ENCODE results near the gene SSNA1. TPM values are rescaled to one million over a fixed set of nuclear protein-coding genes. Genes with fewer than 3 reads are reported as not detected.

SSNA1 gene
- polyA plus RNA-seq, 2 donors: 104 TPM

DNA sequence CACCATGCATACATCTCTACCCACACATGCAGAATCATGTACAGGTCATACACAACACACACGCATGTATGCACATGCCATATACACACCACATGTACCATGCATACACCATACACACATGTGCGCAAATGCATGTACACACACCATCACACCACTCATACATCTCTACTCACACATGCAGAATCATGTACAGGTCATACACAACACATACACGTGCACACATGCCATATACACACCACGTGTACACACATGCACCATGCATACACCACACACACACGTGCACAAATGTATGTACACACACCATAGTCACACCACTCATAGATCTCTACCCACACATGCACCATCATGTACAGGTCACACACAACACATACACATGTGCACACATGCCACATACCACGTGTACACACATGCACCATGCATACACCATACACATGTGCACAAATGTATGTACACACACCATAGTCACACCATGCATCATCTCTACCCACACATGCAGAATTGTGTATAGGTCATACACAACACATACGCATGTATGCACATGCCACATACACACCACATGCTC, 35.6 kb upstream of the SSNA1 start:
- WGBS, 2 donors: 91% methylated on average over 7 of the region's 7 CpGs
- Histone ChIP-seq H3K4me3 (ENCODE audit: low read depth in 1 of 2, low read length in 2 of 2) (no peak overlapping the region), H3K4me1 (ENCODE audit: control insufficient read depth in 2 of 2, insufficient read depth in 2 of 2, low read length in 1 of 2) (peaks cover 0 to 7% of the 10 kb centered on the region in 2 donors), H3K9me3 (ENCODE audit: control insufficient read depth in 2 of 2, insufficient read depth in 1 of 2, low read depth in 1 of 2, low read length in 1 of 2) (peaks cover 0 to 7% of the 10 kb centered on the region in 2 donors), H3K36me3 (ENCODE audit: control insufficient read depth in 2 of 2, insufficient read depth in 2 of 2, low read length in 1 of 2) (no peaks in the 10 kb centered on the region), H3K27me3 (ENCODE audit: control insufficient read depth in 1 of 2, insufficient read depth in 2 of 2, low read length in 2 of 2) (peaks cover 0 to 11% of the 10 kb centered on the region in 2 donors), H3K27ac (ENCODE audit: low read depth in 2 of 2, low read length in 1 of 2) (no peak overlapping the region)

DNA sequence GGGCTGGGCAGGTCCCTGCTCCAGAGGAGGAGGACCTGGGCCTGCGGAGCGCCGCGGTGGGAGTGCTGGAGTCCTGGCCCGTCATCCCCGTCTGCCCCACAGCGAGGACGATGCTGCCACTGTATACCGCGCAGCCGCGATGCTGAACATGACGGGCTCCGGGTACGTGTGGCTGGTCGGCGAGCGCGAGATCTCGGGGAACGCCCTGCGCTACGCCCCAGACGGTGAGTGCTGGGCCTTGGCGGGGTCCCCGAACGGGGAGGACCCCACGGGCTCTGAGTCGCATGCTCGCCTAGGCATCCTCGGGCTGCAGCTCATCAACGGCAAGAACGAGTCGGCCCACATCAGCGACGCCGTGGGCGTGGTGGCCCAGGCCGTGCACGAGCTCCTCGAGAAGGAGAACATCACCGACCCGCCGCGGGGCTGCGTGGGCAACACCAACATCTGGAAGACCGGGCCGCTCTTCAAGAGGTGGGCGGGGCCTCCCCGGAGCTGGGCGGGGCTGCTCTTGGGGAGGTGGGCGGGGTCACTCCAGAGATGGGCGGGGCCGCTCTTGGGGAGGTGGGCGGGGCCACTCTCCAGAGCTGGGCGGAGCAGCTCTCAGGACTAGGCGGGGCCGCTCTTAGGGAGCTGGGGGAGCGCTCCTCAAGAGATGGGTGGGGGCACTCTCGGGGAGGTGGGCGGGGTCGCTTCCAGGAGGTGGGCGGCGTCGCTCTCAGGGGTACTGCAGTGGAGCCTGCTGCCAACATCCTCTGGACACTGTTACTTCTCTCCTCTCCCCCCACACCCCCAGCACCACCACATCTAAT, 31.7 kb upstream of the SSNA1 start:
- H3K4me3 ChIP-seq (ENCODE audit: low read depth in 1 of 2, low read length in 2 of 2): no peak overlapping the region
- H3K27me3 ChIP-seq (ENCODE audit: control insufficient read depth in 1 of 2, insufficient read depth in 2 of 2, low read length in 2 of 2): peaks cover 0 to 22% of the 10 kb centered on the region in 2 donors
- peaks cover 0 to 7% of the 10 kb centered on the region in 2 donors for H3K4me1 ChIP-seq (ENCODE audit: control insufficient read depth in 2 of 2, insufficient read depth in 2 of 2, low read length in 1 of 2)
- no peaks in the 10 kb centered on the region for H3K36me3 ChIP-seq (ENCODE audit: control insufficient read depth in 2 of 2, insufficient read depth in 2 of 2, low read length in 1 of 2)
- no peak overlapping the region for H3K27ac ChIP-seq (ENCODE audit: low read depth in 2 of 2, low read length in 1 of 2)
- H3K9me3 ChIP-seq (ENCODE audit: control insufficient read depth in 2 of 2, insufficient read depth in 1 of 2, low read depth in 1 of 2, low read length in 1 of 2): peaks cover 0 to 7% of the 10 kb centered on the region in 2 donors
- WGBS, 2 donors: 3 to 5% methylated on average over 64 to 65 of the region's 65 CpGs

- no peaks in the 10 kb centered on the region for H3K36me3 ChIP-seq (ENCODE audit: control insufficient read depth in 2 of 2, insufficient read depth in 2 of 2, low read length in 1 of 2)
- WGBS, 2 donors: 58 to 64% methylated on average over 19 of the region's 19 CpGs
- no peak overlapping the region for H3K27ac ChIP-seq (ENCODE audit: low read depth in 2 of 2, low read length in 1 of 2)
- no peak overlapping the region for H3K4me3 ChIP-seq (ENCODE audit: low read depth in 1 of 2, low read length in 2 of 2)
- peaks cover 0 to 26% of the 10 kb centered on the region in 2 donors for H3K27me3 ChIP-seq (ENCODE audit: control insufficient read depth in 1 of 2, insufficient read depth in 2 of 2, low read length in 2 of 2)
- H3K9me3 ChIP-seq (ENCODE audit: control insufficient read depth in 2 of 2, insufficient read depth in 1 of 2, low read depth in 1 of 2, low read length in 1 of 2): peaks cover 0 to 7% of the 10 kb centered on the region in 2 donors
- H3K4me1 ChIP-seq (ENCODE audit: control insufficient read depth in 2 of 2, insufficient read depth in 2 of 2, low read length in 1 of 2): peaks cover 2 to 7% of the 10 kb centered on the region in 2 donors
Measured at GRCh38 chr9:137157618-137158415, 30.7 kb upstream of the SSNA1 start.

- no peaks in the 10 kb centered on the region for H3K36me3 ChIP-seq (ENCODE audit: control insufficient read depth in 2 of 2, insufficient read depth in 2 of 2, low read length in 1 of 2)
- peaks cover 0 to 3% of the 10 kb centered on the region in 2 donors for H3K9me3 ChIP-seq (ENCODE audit: control insufficient read depth in 2 of 2, insufficient read depth in 1 of 2, low read depth in 1 of 2, low read length in 1 of 2)
- H3K27ac ChIP-seq (ENCODE audit: low read depth in 2 of 2, low read length in 1 of 2): no peak overlapping the region
- H3K4me3 ChIP-seq (ENCODE audit: low read depth in 1 of 2, low read length in 2 of 2): no peak overlapping the region
- H3K4me1 ChIP-seq (ENCODE audit: control insufficient read depth in 2 of 2, insufficient read depth in 2 of 2, low read length in 1 of 2): peaks cover 2 to 11% of the 10 kb centered on the region in 2 donors
- H3K27me3 ChIP-seq (ENCODE audit: control insufficient read depth in 1 of 2, insufficient read depth in 2 of 2, low read length in 2 of 2): peaks cover 0 to 29% of the 10 kb centered on the region in 2 donors
- 30 to 32% methylated on average over 4 of the region's 4 CpGs for WGBS, 2 donors
Measured at GRCh38 chr9:137158625-137159024, 29.9 kb upstream of the SSNA1 start.

GRCh38 chr9:137159105-137160053, 29.1 kb upstream of the SSNA1 start:
- Histone ChIP-seq H3K36me3 (ENCODE audit: control insufficient read depth in 2 of 2, insufficient read depth in 2 of 2, low read length in 1 of 2) (no peaks in the 10 kb centered on the region), H3K4me3 (ENCODE audit: low read depth in 1 of 2, low read length in 2 of 2) (no peak overlapping the region), H3K9me3 (ENCODE audit: control insufficient read depth in 2 of 2, insufficient read depth in 1 of 2, low read depth in 1 of 2, low read length in 1 of 2) (peaks cover 0 to 3% of the 10 kb centered on the region in 2 donors), H3K4me1 (ENCODE audit: control insufficient read depth in 2 of 2, insufficient read depth in 2 of 2, low read length in 1 of 2) (peaks cover 2 to 11% of the 10 kb centered on the region in 2 donors), H3K27me3 (ENCODE audit: control insufficient read depth in 1 of 2, insufficient read depth in 2 of 2, low read length in 2 of 2) (peaks cover 3 to 36% of the 10 kb centered on the region in 2 donors), H3K27ac (ENCODE audit: low read depth in 2 of 2, low read length in 1 of 2) (no peak overlapping the region)
- WGBS, 2 donors: 34 to 38% methylated on average over 14 of the region's 14 CpGs

GRCh38 chr9:137160054-137160425, 28.4 kb upstream of the SSNA1 start:
- Histone ChIP-seq H3K4me3 (ENCODE audit: low read depth in 1 of 2, low read length in 2 of 2) (no peak overlapping the region), H3K36me3 (ENCODE audit: control insufficient read depth in 2 of 2, insufficient read depth in 2 of 2, low read length in 1 of 2) (no peaks in the 10 kb centered on the region)
- WGBS, 2 donors: 55 to 58% methylated on average over 17 of the region's 17 CpGs

DNA sequence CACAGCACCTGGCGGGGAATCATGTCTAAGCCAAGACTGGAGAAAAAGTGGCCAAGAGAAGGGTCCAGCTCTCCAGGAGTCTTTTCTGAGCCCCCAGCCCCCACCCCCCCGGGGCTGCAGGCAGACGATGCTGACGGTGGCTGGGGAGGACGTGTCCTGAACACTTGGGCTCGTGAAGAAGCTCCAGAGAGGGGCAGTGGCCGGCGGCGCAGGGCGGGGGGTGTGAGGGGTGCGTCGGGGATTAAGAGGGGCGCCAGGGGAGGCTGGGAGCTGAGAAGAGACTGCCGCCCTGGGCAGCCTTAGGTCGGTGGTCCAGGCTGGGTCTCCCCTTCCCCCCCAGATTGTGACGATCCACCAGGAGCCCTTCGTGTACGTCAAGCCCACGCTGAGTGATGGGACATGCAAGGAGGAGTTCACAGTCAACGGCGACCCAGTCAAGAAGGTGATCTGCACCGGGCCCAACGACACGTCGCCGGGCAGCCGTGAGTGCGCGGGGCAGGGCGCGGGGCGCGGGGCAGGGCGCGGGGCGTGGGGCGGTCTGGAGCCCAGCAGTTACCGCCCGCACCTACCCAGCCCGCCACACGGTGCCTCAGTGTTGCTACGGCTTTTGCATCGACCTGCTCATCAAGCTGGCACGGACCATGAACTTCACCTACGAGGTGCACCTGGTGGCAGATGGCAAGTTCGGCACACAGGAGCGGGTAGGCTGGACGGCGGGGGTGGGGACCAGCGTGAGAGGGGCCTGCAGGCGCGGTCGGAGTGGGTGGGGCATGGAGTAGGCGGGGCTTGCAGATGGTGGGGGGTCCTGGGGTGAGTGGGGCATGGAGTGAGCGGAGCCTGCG, 27.5 kb upstream of the SSNA1 start:
- WGBS, 2 donors: 25 to 32% methylated on average over 44 to 56 of the region's 56 CpGs
- Histone ChIP-seq H3K4me3 (ENCODE audit: low read depth in 1 of 2, low read length in 2 of 2) (no peak overlapping the region), H3K4me1 (ENCODE audit: control insufficient read depth in 2 of 2, insufficient read depth in 2 of 2, low read length in 1 of 2) (peaks cover 2 to 11% of the 10 kb centered on the region in 2 donors), H3K36me3 (ENCODE audit: control insufficient read depth in 2 of 2, insufficient read depth in 2 of 2, low read length in 1 of 2) (no peaks in the 10 kb centered on the region), H3K27me3 (ENCODE audit: control insufficient read depth in 1 of 2, insufficient read depth in 2 of 2, low read length in 2 of 2) (peaks cover 5 to 34% of the 10 kb centered on the region in 2 donors), H3K27ac (ENCODE audit: low read depth in 2 of 2, low read length in 1 of 2) (no peak overlapping the region), H3K9me3 (ENCODE audit: control insufficient read depth in 2 of 2, insufficient read depth in 1 of 2, low read depth in 1 of 2, low read length in 1 of 2) (peaks cover 0 to 3% of the 10 kb centered on the region in 2 donors)

More at GRCh38 chr9:137160054-137160425, 28.4 kb upstream of the SSNA1 start:
- H3K4me1 ChIP-seq (ENCODE audit: control insufficient read depth in 2 of 2, insufficient read depth in 2 of 2, low read length in 1 of 2): peaks cover 2 to 11% of the 10 kb centered on the region in 2 donors
- H3K27me3 ChIP-seq (ENCODE audit: control insufficient read depth in 1 of 2, insufficient read depth in 2 of 2, low read length in 2 of 2): peaks cover 3 to 36% of the 10 kb centered on the region in 2 donors
- H3K27ac ChIP-seq (ENCODE audit: low read depth in 2 of 2, low read length in 1 of 2): no peak overlapping the region
- peaks cover 0 to 3% of the 10 kb centered on the region in 2 donors for H3K9me3 ChIP-seq (ENCODE audit: control insufficient read depth in 2 of 2, insufficient read depth in 1 of 2, low read depth in 1 of 2, low read length in 1 of 2)

Data from esophagus (tissue), 2 donors.